SK-N-SH (cell line): Measurements from ENCODE around the gene VPS50.
A peak's percentile ranks its signal among the peaks of the same experiment; 100 is the strongest.

Source experiments
- CTCF ChIP-seq: fragments of 200-600 bp; sonication (generic); IDR thresholded peaks from 2 replicates; pipeline ENCODE4 v1.6.1; 2017; ENCODE audit warnings: antibody characterized with exemption, mild to moderate bottlenecking, moderate library complexity
- EP300 ChIP-seq, 2 experiments: IDR thresholded peaks; 2 replicates each; pipeline versions ENCODE4 v1.4.0 to v1.6.1; 2012; ENCODE audit warnings: borderline replicate concordance in 1 of 2, low read depth in 1 of 2, low read length in 1 of 2
- EZH2phosphoT487 ChIP-seq: fragments of 200-600 bp; sonication (generic); IDR thresholded peaks from 2 replicates; pipeline ENCODE4 v1.6.1; 2017; ENCODE audit warnings: low read depth, mixed run types, mild to moderate bottlenecking, antibody characterized with exemption, moderate library complexity, borderline replicate concordance
- JUND ChIP-seq: IDR thresholded peaks from 2 replicates; pipeline ENCODE4 v1.4.0; 2012
- RAD21 ChIP-seq: IDR thresholded peaks from 2 replicates; pipeline ENCODE4 v1.6.1; 2012; ENCODE audit warnings: mild to moderate bottlenecking, low read length
- SMC3 ChIP-seq: IDR thresholded peaks from 2 replicates; pipeline ENCODE4 v1.6.1; 2012; ENCODE audit warnings: low read depth, low read length, improper control_type of control experiment
- TAF1 ChIP-seq: IDR thresholded peaks from 2 replicates; pipeline ENCODE4 v1.6.1; 2012; ENCODE audit warnings: low read depth, mild to moderate bottlenecking, low read length, moderate library complexity, borderline replicate concordance

- TF ChIP-seq CTCF (peak; percentile 7), RAD21 (no peak), TAF1 (peak; percentile 83), SMC3 (no peak), JUND (no peak), EZH2phosphoT487 (no peak), EP300 (IDR thresholded peaks at IDR 0.05; ENCODE audit: borderline replicate concordance in 1 of 2, low read depth in 1 of 2, low read length in 1 of 2) (peak in 1 of 2 experiments; percentile 36; a peak in 1 of 4 replicates)
Measured at GRCh38 chr7:93231799-93232672, at the start of gene VPS50.
